HepG2 (cell line): ENCODE data around the gene MAP1B.

ENCODE experiments used
- ATF1 ChIP-seq: IDR thresholded peaks from 2 replicates; pipeline ENCODE4 v1.6.1; 2016; ENCODE audit warnings: mild to moderate bottlenecking, control low read depth
- FOXM1 ChIP-seq: sonication (generic); formaldehyde crosslinking; IDR thresholded peaks from 2 replicates; pipeline ENCODE4 v1.5.0; 2020; ENCODE audit warnings: missing genetic modification reagents
- TAF1 ChIP-seq: sonication (generic); formaldehyde crosslinking; IDR thresholded peaks from 2 replicates; pipeline ENCODE4 v1.4.0; 2020; ENCODE audit warnings: missing genetic modification reagents
- ZNF670 ChIP-seq: sonication (generic); formaldehyde crosslinking; IDR thresholded peaks from 2 replicates; pipeline ENCODE4 v1.8.0; 2022; ENCODE audit warnings: mild to moderate bottlenecking, missing genetic modification reagents, borderline replicate concordance
- TF ChIP-seq, protein P1 (sequence below): sonication (generic); formaldehyde crosslinking; IDR thresholded peaks from 2 replicates; pipeline ENCODE4 v1.4.0; 2020; ENCODE audit warnings: mild to moderate bottlenecking, missing genetic modification reagents, borderline replicate concordance
- TF ChIP-seq, protein P2 (sequence below): sonication (generic); IDR thresholded peaks from 2 replicates; pipeline ENCODE4 v1.6.1; 2016; ENCODE audit warnings: low read depth, borderline replicate concordance
- TF ChIP-seq, protein P3 (sequence below): IDR thresholded peaks from 2 replicates; pipeline ENCODE4 v1.6.1; 2016; ENCODE audit warnings: mild to moderate bottlenecking, missing biosample characterization, missing genetic modification reagents
- TF ChIP-seq, protein P4 (sequence below): sonication (generic); formaldehyde crosslinking; IDR thresholded peaks from 2 replicates; pipeline ENCODE4 v1.4.0; 2020; ENCODE audit warnings: missing genetic modification reagents, mild to moderate bottlenecking, borderline replicate concordance

DNA sequence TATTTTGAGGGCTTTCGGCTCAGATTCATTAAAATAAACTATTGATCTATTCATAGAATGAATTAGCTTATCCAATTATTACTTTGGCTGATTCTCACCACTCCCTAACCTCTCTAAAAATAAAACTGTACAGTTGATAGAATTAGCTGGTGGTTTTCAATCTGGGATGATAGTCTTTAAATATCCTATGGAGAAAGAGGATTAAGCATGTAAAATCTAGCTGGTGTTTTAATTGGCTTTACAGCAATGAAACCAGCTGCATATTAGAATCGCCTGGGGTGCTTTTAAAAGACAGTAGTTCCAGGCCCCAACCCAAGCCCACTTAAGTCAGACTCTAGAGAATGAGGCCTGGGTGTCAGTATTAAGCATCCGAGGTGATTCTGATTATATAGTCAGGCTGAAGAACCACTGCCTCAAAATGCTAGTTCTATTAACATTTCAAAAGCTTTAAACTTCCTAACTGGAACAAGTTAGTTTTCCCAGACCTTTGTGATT, 95.1 kb downstream of the MAP1B start:
- TF ChIP-seq, protein P1, sequence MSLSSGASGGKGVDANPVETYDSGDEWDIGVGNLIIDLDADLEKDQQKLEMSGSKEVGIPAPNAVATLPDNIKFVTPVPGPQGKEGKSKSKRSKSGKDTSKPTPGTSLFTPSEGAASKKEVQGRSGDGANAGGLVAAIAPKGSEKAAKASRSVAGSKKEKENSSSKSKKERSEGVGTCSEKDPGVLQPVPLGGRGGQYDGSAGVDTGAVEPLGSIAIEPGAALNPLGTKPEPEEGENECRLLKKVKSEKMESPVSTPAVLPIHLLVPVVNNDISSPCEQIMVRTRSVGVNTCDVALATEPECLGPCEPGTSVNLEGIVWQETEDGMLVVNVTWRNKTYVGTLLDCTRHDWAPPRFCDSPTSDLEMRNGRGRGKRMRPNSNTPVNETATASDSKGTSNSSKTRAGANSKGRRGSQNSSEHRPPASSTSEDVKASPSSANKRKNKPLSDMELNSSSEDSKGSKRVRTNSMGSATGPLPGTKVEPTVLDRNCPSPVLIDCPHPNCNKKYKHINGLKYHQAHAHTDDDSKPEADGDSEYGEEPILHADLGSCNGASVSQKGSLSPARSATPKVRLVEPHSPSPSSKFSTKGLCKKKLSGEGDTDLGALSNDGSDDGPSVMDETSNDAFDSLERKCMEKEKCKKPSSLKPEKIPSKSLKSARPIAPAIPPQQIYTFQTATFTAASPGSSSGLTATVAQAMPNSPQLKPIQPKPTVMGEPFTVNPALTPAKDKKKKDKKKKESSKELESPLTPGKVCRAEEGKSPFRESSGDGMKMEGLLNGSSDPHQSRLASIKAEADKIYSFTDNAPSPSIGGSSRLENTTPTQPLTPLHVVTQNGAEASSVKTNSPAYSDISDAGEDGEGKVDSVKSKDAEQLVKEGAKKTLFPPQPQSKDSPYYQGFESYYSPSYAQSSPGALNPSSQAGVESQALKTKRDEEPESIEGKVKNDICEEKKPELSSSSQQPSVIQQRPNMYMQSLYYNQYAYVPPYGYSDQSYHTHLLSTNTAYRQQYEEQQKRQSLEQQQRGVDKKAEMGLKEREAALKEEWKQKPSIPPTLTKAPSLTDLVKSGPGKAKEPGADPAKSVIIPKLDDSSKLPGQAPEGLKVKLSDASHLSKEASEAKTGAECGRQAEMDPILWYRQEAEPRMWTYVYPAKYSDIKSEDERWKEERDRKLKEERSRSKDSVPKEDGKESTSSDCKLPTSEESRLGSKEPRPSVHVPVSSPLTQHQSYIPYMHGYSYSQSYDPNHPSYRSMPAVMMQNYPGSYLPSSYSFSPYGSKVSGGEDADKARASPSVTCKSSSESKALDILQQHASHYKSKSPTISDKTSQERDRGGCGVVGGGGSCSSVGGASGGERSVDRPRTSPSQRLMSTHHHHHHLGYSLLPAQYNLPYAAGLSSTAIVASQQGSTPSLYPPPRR: no peak
- no peak for TF ChIP-seq ZNF670 (CRISPR knock-in tag)
- no peak for TF ChIP-seq TAF1
- TF ChIP-seq, protein P2, sequence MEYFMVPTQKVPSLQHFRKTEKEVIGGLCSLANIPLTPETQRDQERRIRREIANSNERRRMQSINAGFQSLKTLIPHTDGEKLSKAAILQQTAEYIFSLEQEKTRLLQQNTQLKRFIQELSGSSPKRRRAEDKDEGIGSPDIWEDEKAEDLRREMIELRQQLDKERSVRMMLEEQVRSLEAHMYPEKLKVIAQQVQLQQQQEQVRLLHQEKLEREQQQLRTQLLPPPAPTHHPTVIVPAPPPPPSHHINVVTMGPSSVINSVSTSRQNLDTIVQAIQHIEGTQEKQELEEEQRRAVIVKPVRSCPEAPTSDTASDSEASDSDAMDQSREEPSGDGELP: no peak
- no peak for TF ChIP-seq ATF1 (CRISPR knock-in tag)
- TF ChIP-seq, protein P3, sequence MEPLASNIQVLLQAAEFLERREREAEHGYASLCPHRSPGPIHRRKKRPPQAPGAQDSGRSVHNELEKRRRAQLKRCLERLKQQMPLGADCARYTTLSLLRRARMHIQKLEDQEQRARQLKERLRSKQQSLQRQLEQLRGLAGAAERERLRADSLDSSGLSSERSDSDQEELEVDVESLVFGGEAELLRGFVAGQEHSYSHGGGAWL (CRISPR knock-in tag): no peak
- TF ChIP-seq, protein P4, sequence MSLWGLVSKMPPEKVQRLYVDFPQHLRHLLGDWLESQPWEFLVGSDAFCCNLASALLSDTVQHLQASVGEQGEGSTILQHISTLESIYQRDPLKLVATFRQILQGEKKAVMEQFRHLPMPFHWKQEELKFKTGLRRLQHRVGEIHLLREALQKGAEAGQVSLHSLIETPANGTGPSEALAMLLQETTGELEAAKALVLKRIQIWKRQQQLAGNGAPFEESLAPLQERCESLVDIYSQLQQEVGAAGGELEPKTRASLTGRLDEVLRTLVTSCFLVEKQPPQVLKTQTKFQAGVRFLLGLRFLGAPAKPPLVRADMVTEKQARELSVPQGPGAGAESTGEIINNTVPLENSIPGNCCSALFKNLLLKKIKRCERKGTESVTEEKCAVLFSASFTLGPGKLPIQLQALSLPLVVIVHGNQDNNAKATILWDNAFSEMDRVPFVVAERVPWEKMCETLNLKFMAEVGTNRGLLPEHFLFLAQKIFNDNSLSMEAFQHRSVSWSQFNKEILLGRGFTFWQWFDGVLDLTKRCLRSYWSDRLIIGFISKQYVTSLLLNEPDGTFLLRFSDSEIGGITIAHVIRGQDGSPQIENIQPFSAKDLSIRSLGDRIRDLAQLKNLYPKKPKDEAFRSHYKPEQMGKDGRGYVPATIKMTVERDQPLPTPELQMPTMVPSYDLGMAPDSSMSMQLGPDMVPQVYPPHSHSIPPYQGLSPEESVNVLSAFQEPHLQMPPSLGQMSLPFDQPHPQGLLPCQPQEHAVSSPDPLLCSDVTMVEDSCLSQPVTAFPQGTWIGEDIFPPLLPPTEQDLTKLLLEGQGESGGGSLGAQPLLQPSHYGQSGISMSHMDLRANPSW: no peak
- no peak for TF ChIP-seq FOXM1 (CRISPR knock-in tag)
